GM21528 (cell line): Measurements from ENCODE around the gene RIT2.

Experiments used
- ATAC-seq: cut with Tn5 transposase; IDR thresholded peaks from one replicate; pipeline ENCODE4 v1.9.1; 2021; ENCODE audit warnings: mild to moderate bottlenecking, moderate library complexity; ENCODE audit not compliant: unreplicated experiment, low FRiP score

RIT2 gene

DNA sequence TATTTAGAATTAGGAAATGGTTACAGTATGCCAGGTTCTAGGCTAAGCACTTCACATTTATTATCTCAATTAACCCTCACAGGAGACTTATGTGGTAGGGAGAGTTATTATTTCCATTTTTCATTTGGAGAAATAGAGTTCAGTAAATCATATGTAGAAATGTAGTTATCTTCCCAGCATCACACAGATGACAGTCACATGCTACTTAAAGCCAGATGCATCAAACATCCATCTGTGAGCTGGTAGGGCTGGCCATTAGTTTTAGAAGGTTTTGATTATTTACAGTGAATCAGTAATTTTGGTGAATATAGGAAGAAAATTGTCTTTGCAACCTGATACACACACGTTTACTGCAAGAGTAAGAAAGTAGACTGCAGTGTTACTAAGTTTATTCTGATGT lies 97.9 kb downstream of the RIT2 start:
- no peak for ATAC-seq

GRCh38 chr18:43013486-43013885 lies 102.0 kb downstream of the RIT2 start:
- ATAC-seq = no peak

DNA sequence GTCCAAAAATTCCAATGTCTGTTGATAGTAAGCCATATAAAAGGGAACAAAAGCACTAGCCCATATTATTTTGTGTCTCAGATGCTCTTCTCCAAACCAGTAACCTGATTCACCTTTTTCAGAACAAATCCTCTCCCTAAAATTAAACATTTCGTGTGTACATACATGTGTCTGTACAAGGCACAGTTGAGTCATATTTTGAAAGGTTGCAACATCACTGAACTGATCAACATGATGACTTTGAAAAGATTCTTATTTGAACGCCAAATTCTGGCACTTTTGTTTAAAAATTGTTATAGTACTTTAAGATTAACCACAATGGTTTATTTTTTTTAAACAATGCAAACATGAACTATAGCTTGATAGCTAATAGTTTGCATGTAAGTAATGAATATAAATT lies 102.5 kb downstream of the RIT2 start:
- ATAC-seq = no peak

- ATAC-seq = no peak
Observed at GRCh38 chr18:43010611-43011010, 104.9 kb downstream of the RIT2 start.

- ATAC-seq = no peak
Observed at GRCh38 chr18:43009674-43010073, 105.8 kb downstream of the RIT2 start.

- ATAC-seq = no peak
Observed at GRCh38 chr18:43007365-43007764, 108.1 kb downstream of the RIT2 start.

- no peak for ATAC-seq
Observed at GRCh38 chr18:43004421-43004820, 111.1 kb downstream of the RIT2 start.

- ATAC-seq = no peak
Observed at GRCh38 chr18:43001821-43002220, 113.7 kb downstream of the RIT2 start.

GRCh38 chr18:42996824-42997223 lies 118.7 kb downstream of the RIT2 start:
- ATAC-seq = no peak

- ATAC-seq = no peak
Observed at GRCh38 chr18:42980426-42980825, 135.1 kb downstream of the RIT2 start.

- no peak for ATAC-seq
Observed at GRCh38 chr18:42977982-42978637, 137.4 kb downstream of the RIT2 start.

- ATAC-seq = no peak
Observed at GRCh38 chr18:42976869-42977590, 138.5 kb downstream of the RIT2 start.

DNA sequence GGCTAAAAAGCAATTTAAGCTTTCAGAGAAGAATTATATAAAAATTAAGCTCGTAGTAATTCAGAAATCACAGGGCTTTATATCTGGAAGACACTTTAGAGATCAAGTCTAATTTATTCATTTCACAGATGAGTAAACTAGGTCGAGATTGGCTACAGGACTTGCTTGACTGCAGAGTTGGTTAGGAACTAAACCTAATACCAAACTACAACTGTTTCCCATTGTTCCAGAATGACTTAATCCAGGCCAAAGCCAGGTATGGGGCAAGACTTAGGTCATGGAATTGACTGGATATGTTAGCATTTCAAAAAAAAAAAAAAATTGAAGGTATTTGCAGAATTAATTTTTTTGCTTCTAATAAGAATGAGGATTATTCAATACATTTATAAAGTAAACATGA lies 146.1 kb downstream of the RIT2 start:
- no peak for ATAC-seq

DNA sequence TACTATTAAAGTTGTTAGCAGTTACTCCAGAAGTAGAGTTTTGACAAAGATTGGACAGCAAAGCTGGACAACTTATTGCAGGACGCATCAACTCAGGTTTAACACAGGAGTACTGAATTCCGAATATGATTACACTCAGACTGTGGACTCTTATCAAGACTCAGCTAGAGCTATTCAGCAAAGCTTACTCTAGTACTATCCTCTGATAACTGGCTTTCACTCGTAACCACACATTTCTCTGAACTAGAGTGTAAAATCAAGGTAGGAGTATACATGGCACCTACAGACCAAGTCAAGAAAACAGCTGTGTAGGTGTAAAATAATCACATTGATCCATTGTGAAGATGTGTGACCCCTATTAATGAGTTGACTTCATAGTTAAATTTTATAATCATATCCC lies 154.2 kb downstream of the RIT2 start:
- ATAC-seq = no peak

DNA sequence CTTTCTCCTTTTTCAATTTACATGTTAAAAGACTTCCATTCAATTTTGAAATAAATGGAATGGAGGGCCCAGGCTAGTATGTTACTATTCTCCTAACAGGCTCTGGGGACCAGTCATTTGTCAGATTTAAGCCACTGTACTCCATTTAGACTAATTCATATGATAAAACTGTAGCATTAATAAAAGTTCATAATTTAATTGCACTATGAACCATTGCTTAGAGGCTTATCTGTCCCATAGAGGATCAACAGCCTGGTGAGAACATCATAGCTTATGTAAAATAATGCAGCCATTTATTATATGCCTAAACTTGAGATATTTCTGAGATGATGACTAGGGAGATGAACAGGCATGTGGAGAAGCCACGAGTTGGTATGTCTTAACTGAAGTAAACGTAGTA lies 156.0 kb downstream of the RIT2 start:
- ATAC-seq = no peak

DNA sequence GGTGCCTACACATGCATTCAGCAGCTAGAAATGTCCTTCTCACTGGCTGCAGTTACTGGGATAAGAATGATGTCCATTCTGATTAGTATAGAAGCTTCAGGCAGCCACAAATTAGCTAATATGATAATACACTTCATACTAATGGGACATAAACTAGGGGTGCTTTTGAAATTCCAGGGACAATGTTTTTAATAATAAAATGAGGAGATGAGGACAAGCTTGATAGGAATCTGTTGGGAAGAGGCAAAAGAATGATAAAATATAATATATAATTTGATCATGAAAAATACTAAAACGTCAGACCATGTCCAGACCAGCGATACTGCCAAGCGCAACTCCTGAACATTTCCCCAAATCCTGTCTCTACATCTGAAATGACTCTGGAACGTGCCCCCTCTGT lies 157.1 kb downstream of the RIT2 start:
- ATAC-seq = no peak

GRCh38 chr18:42956287-42956686 lies 159.2 kb downstream of the RIT2 start:
- no peak for ATAC-seq

- ATAC-seq = no peak
Observed at GRCh38 chr18:42954887-42955286, 160.6 kb downstream of the RIT2 start.

GRCh38 chr18:42953306-42953705 lies 162.2 kb downstream of the RIT2 start:
- ATAC-seq = no peak

DNA sequence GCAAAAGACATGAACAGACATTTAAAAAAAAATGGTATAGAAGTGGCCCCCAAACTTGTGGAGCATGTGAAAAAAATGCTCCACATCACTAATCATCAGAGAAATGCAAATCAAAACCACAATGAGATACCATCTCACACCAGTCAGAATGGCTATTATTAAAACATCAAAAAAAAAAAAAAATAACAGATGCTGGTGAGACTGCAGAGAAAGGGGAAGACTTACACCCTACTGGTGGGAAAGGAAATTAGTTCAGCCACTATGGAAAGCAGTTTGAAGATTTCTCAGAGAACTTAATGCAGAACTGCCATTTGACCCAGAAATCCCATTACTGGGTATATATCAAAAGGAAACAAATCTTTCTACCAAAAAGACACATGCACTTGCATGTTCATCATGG lies 164.8 kb downstream of the RIT2 start:
- ATAC-seq = no peak

- no peak for ATAC-seq
Observed at GRCh38 chr18:42948831-42949230, 166.7 kb downstream of the RIT2 start.

DNA sequence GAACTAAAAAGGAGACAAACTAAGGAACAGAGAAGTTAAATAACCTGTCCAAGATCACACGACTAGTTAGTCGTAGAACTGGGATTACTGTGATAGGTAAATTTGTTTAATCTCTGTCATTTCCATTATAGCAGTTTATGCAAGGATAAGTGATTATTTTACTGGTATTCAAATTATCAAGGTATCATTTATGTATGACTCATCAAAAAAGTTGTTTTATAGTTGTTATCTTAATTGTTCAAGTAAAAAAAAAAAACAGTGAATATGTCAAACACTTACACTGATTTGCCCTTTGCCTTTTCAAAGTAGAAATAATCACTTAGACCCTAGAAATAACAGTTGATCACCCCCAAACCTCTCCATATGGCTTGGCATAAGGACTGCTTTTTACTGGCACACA lies 173.6 kb downstream of the RIT2 start:
- no peak for ATAC-seq
